Renal pelvis (tissue), 4 donors: ENCODE results near the gene SAV1. TPM values are rescaled to one million over a fixed set of nuclear protein-coding genes. Genes with fewer than 3 reads are reported as not detected.

Experiments
- DNase-seq: peaks from one replicate; pipeline ENCODE4 v3.0.0-alpha.2; 2013
- polyA plus RNA-seq, 3 donors: library from polyadenylated mRNA; unstranded; fragments of 120-200 nt; gene quantifications; one replicate each; pipeline ENCODE4 v1.2.1, GENCODE V29; 2013; ENCODE audit not compliant: insufficient read length in 3 of 3

SAV1 gene
- polyA plus RNA-seq, 3 donors: 32.0 to 36.1 (median 34.3) TPM

- DNase-seq: no peak
Measured at GRCh38 chr14:50615056-50615455, 53.0 kb downstream of the SAV1 start.

GRCh38 chr14:50612806-50613205, 55.3 kb downstream of the SAV1 start:
- DNase-seq: no peak

- no peak for DNase-seq
Measured at GRCh38 chr14:50610465-50610864, 57.6 kb downstream of the SAV1 start.

- DNase-seq: no peak
Measured at GRCh38 chr14:50608302-50608851, 59.7 kb downstream of the SAV1 start.

DNA sequence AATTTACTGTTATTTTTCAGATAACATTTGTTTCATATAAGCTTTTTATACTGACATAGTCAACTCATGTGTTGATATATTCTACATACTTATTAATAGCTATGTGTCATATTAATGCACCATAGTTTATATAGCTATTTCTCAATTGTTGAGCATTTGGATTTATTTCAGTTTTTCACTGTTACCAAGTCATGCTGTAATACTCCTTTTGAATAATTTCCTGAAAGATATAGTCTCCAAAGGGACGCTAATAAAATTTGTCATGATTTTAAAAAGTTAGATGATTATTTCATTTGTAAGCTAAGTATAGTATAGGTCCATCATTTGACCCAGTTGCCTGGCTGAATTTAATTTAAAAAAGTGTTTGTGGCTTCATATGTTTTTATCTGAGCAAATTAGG, 60.3 kb downstream of the SAV1 start:
- no peak for DNase-seq

DNA sequence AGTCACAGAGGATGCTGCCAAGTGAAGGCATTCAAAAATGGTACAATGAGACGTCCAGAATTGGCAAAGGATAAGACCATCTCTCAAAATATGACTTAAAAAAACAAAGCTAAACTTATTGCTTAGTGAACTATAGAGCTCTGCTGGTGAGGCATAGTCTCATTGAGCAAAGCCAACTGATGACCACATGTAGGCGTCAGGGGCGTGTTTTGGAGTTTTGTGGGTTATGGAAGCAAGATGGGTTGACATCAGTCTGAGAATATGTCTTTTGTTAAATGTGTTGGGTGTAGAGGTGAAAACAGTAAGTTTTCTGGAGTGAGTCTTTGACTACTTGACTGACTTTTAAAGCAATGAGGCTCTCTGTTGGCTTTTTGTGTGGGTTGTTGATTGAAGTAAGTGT, 60.9 kb downstream of the SAV1 start:
- DNase-seq: no peak

DNA sequence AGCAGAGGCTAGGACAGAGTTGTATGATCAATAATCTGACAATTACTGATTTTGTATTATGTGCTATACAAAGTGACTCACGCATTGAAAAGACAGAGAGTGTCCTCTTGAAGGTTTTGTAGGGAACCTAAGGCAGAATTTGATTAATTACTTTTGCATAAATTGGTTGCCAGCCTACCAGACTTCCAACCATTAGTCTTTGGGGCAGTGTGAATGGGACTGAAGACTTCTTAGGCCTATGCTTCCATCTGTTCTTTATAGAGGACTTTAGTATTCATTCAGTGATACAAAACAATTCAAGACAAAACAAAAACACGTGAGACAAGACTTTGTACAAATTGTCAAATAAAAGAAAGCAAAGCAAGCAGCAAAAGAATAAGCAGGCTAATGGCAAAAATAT, 61.6 kb downstream of the SAV1 start:
- no peak for DNase-seq

DNA sequence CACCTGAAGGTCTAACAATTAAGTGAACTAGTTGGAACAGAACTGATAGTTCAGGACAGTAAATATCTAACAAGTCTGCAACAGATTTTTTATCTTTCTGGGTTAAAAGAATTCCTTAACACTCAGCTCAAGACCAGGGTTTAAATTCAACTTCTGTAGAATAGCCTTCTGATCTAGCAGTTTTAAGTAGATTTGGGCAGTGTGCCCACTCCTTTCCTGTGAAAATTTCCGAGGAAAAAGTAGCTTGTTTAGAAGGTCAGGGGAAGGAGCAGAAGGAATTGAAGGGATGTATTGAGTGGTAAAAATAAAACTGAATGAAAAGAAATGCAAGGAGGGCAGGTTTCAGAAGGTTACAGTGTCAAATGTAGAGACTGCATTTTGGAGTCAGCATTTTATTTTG, 62.3 kb downstream of the SAV1 start:
- peak; percentile 21 for DNase-seq

GRCh38 chr14:50603565-50603964, 64.5 kb downstream of the SAV1 start:
- DNase-seq: no peak

DNA sequence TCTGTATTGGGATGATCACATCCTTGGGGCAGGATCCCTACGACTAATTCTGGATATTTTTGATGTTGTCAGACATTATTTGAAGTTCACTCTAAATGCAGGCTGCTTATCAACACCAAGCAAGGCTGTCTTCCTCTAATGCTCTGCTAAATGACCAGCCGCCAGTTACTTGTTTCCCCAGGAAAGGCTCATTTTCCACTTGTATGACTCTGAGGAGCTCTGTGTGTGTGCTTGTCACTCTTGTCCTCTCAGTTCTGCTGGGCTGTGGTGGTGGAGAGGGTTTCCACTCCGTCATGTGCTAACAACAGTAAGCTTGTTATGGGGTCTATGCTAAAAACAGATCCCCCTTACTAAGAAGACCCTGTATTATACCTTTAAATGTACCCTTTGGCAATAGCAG, 66.1 kb downstream of the SAV1 start:
- no peak for DNase-seq

DNA sequence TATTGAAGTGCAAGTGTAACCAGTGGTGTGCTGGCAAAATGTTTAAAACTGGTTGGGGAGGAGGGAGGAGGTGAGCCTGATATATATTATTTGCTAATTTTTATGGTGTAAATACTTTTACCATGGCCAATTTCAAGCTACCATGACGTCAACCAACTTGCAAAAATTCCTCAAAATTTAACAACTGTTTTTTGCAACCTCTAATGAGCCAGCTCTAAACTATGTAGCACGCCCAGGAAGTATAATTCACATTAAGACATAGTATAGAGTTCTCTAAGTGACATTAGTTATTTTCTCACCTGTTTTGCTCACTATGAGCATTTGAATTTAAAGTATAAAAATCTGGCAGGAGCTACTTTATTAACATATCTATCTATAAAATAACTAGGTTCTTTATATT, 66.7 kb downstream of the SAV1 start:
- DNase-seq: no peak

DNA sequence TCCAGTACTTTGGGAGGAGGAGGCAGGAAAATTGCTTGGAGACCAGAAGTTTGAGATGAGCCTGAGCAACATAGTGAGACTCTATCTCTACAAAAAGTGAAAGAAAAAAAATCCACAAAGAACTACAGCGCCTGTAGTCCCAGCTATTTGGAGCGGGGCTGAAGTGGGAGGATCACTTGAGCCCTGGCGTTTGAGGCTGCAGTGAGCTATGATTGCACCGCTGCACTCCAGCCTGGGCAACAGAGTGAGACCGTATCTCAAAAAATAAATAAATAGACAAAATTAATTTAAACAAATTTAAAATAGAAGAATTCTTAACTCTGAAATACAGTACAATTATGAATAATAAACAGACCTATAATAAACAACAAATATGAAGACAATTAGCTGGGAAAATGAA, 67.3 kb downstream of the SAV1 start:
- DNase-seq: no peak

GRCh38 chr14:50599700-50600444, 68.2 kb downstream of the SAV1 start:
- DNase-seq: peak; percentile 33

- DNase-seq: no peak
Measured at GRCh38 chr14:50598765-50599164, 69.3 kb downstream of the SAV1 start.

- DNase-seq: no peak
Measured at GRCh38 chr14:50594577-50595316, 73.4 kb downstream of the SAV1 start.

DNA sequence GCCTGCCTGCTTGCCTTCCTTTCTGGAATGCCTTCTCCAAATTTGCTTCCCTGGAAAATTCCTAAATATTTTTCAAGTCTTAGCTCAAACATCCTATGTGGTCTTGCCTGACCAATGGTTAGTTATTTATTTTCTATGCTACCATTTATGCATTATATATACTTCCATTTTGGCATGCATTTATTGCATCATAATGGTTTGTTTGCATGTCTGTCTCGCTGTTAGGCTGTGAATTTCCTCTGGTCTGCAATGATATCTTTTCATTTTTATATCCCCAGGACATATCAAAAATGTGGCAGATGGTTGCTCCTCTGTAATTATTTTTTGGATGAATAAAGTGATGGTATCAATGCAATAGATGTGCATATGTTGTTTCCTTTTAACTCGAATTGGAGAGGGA, 77.6 kb downstream of the SAV1 start:
- no peak for DNase-seq

Other genes starting within 250 kb of the SAV1 start
- 10 to 100 TPM; 43.4 to 50.4 (median 50.2) TPM for gene MAP4K5, start 135.7 kb downstream of the SAV1 start, polyA plus RNA-seq
- gene ATL1, start 108.2 kb downstream of the SAV1 start, polyA plus RNA-seq: 10 to 100 TPM in 1 of 3 donors, 1 to 10 TPM in 2; 8.7 to 10.7 (median 9.3) TPM
- gene NIN, start 162.9 kb upstream of the SAV1 start, polyA plus RNA-seq: 10 to 100 TPM; 28.5 to 38.2 (median 38.1) TPM
- gene ABHD12B, start 203.7 kb upstream of the SAV1 start, polyA plus RNA-seq: 1 to 10 TPM in 2 of 3 donors, under 1 TPM in 1; 0.57 to 1.7 (median 1.2) TPM